ENCODE data around the gene SHISA9. TPM values are rescaled to one million over a fixed set of nuclear protein-coding genes. Genes with fewer than 3 reads are reported as not detected.

SHISA9 gene
- total RNA-seq, 3 donors from 2014 or later (not counting 1 experiment from before 2014, with no cell fraction given), result 0.05 TPM; not detected in 2

DNA sequence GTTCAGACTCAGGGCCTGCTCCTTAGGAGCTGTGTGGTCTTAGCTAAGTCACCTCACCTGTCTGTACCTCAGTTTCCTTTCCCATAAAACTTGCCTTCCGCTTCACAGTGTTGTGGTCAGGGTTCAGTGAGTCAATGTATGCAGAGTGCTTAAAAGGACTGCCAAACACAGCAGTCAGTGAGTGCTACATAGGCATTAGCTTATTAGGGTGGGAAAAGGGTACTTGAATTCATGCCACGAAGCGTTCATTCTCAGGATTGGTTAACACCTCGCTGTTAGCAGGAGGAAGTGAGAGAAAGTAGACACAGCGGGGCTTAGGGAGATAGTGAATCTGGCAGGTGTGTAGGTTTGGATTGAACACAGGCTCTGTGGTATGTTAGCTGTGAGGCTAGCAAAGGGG is 155.2 kb downstream of the SHISA9 start:
- Mint-ChIP-seq H3K27me3 (ENCODE audit: low read depth in 2 of 2) (peaks cover 0 to 2% of the 10 kb centered on the region in 2 donors), H3K27ac (no peak overlapping the region), H3K9me3 (peaks cover 6 to 7% of the 10 kb centered on the region in 2 donors), H3K36me3 (no peaks in the 10 kb centered on the region), H3K4me3 (no peak overlapping the region), H3K4me1 (no peaks in the 10 kb centered on the region)
- Histone ChIP-seq H3K4me3 (ENCODE audit: low read length) (no peak overlapping the region), H3K36me3 (ENCODE audit: control insufficient read depth, insufficient read depth, low read length) (no peaks in the 10 kb centered on the region), H3K4me1 (ENCODE audit: control insufficient read depth, insufficient read depth, low read length) (no peaks in the 10 kb centered on the region), H3K9me3 (ENCODE audit: control insufficient read depth, insufficient read depth, low read length) (no peaks in the 10 kb centered on the region), H3K27ac (ENCODE audit: low read length) (no peak overlapping the region), H3K27me3 (ENCODE audit: control insufficient read depth, insufficient read depth, low read length) (no peaks in the 10 kb centered on the region)
- TF ChIP-seq CTCF (IDR thresholded peaks at IDR 0.05), result no peak
- ATAC-seq, result no peak
- no peak for DNase-seq
- WGBS (ENCODE audit: insufficient coverage), result 69% methylated on average over 5 of the region's 5 CpGs
- intact Hi-C loops (cut with micrococcal nuclease), result no loop called here

GRCh38 chr16:13060932-13061331 is 159.5 kb downstream of the SHISA9 start:
- no peak overlapping the region for H3K27ac Mint-ChIP-seq
- 73% methylated on average over 13 of the region's 13 CpGs for WGBS (ENCODE audit: insufficient coverage)
- DNase-seq, result no peak
- peaks cover 2 to 5% of the 10 kb centered on the region in 2 donors for H3K9me3 Mint-ChIP-seq
- no peak for ATAC-seq
- peaks cover 0 to 2% of the 10 kb centered on the region in 2 donors for H3K27me3 Mint-ChIP-seq (ENCODE audit: low read depth in 2 of 2)
- no peak overlapping the region for H3K4me3 Mint-ChIP-seq
- no peak for TF ChIP-seq CTCF (IDR thresholded peaks at IDR 0.05)
- no peaks in the 10 kb centered on the region for H3K27me3 ChIP-seq (ENCODE audit: control insufficient read depth, insufficient read depth, low read length)
- no peaks in the 10 kb centered on the region for H3K36me3 Mint-ChIP-seq
- intact Hi-C loops (cut with micrococcal nuclease), result no loop called here
- no peaks in the 10 kb centered on the region for H3K4me1 ChIP-seq (ENCODE audit: control insufficient read depth, insufficient read depth, low read length)
- no peaks in the 10 kb centered on the region for H3K36me3 ChIP-seq (ENCODE audit: control insufficient read depth, insufficient read depth, low read length)
- no peak overlapping the region for H3K27ac ChIP-seq (ENCODE audit: low read length)
- H3K4me1 Mint-ChIP-seq, result no peaks in the 10 kb centered on the region
- H3K4me3 ChIP-seq (ENCODE audit: low read length), result no peak overlapping the region
- no peaks in the 10 kb centered on the region for H3K9me3 ChIP-seq (ENCODE audit: control insufficient read depth, insufficient read depth, low read length)

DNA sequence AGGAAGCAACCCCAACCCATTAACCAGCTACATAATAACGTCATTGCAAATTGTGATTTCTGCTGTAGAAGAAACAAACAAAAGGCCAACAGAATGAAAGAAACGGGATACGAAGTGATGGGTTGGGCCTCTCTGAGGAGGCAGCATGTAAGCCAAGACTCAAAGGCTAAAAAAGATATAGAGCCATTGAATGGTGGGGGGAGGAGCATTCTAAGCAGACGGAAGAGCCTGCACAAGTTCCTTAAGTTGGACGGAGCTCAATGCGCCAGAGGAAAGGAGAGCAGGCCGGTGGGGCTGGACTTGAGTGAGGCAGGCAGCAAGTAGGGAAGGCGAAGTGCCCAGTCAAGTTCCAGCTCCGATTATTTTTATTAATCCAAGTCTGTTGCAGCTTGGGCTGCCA is 160.3 kb downstream of the SHISA9 start:
- Mint-ChIP-seq H3K27ac (no peak overlapping the region), H3K4me1 (no peaks in the 10 kb centered on the region), H3K27me3 (ENCODE audit: low read depth in 2 of 2) (no peaks in the 10 kb centered on the region), H3K36me3 (no peaks in the 10 kb centered on the region), H3K9me3 (peaks cover under 1 to 3% of the 10 kb centered on the region in 2 donors), H3K4me3 (no peak overlapping the region)
- H3K27me3 ChIP-seq (ENCODE audit: control insufficient read depth, insufficient read depth, low read length), result no peaks in the 10 kb centered on the region
- TF ChIP-seq CTCF (IDR thresholded peaks at IDR 0.05), result no peak
- 73% methylated on average over 9 of the region's 9 CpGs for WGBS (ENCODE audit: insufficient coverage)
- H3K36me3 ChIP-seq (ENCODE audit: control insufficient read depth, insufficient read depth, low read length), result no peaks in the 10 kb centered on the region
- intact Hi-C loops (cut with micrococcal nuclease), result no loop called here
- DNase-seq, result no peak
- H3K4me3 ChIP-seq (ENCODE audit: low read length), result no peak overlapping the region
- no peaks in the 10 kb centered on the region for H3K9me3 ChIP-seq (ENCODE audit: control insufficient read depth, insufficient read depth, low read length)
- ATAC-seq, result no peak
- no peaks in the 10 kb centered on the region for H3K4me1 ChIP-seq (ENCODE audit: control insufficient read depth, insufficient read depth, low read length)
- H3K27ac ChIP-seq (ENCODE audit: low read length), result no peak overlapping the region

GRCh38 chr16:13062219-13062618 is 160.8 kb downstream of the SHISA9 start:
- intact Hi-C loops (cut with micrococcal nuclease), result no loop called here
- Histone ChIP-seq H3K4me1 (ENCODE audit: control insufficient read depth, insufficient read depth, low read length) (no peaks in the 10 kb centered on the region), H3K36me3 (ENCODE audit: control insufficient read depth, insufficient read depth, low read length) (no peaks in the 10 kb centered on the region), H3K27me3 (ENCODE audit: control insufficient read depth, insufficient read depth, low read length) (no peaks in the 10 kb centered on the region), H3K9me3 (ENCODE audit: control insufficient read depth, insufficient read depth, low read length) (no peaks in the 10 kb centered on the region), H3K4me3 (ENCODE audit: low read length) (no peak overlapping the region), H3K27ac (ENCODE audit: low read length) (no peak overlapping the region)
- ATAC-seq (no peak), DNase-seq (no peak)
- Mint-ChIP-seq H3K27ac (no peak overlapping the region), H3K4me3 (no peak overlapping the region), H3K4me1 (no peaks in the 10 kb centered on the region), H3K27me3 (ENCODE audit: low read depth in 2 of 2) (no peaks in the 10 kb centered on the region), H3K36me3 (no peaks in the 10 kb centered on the region), H3K9me3 (peaks cover 0 to 3% of the 10 kb centered on the region in 2 donors)
- 90% methylated on average over 2 of the region's 2 CpGs for WGBS (ENCODE audit: insufficient coverage)
- no peak for TF ChIP-seq CTCF (IDR thresholded peaks at IDR 0.05)
